HG02588 (cell line): Measurements from ENCODE around the gene ACTN4.
"Not testable (repeated sequence)": the region's sequence is repeated elsewhere in the genome, so short reads cannot be mapped to it uniquely, and the experiment has no call there.

Experiments used
- ATAC-seq: cut with Tn5 transposase; IDR thresholded peaks from one replicate; pipeline ENCODE4 v1.9.1; 2021; ENCODE audit warnings: mild to moderate bottlenecking, moderate library complexity; ENCODE audit not compliant: unreplicated experiment

ACTN4 gene

DNA sequence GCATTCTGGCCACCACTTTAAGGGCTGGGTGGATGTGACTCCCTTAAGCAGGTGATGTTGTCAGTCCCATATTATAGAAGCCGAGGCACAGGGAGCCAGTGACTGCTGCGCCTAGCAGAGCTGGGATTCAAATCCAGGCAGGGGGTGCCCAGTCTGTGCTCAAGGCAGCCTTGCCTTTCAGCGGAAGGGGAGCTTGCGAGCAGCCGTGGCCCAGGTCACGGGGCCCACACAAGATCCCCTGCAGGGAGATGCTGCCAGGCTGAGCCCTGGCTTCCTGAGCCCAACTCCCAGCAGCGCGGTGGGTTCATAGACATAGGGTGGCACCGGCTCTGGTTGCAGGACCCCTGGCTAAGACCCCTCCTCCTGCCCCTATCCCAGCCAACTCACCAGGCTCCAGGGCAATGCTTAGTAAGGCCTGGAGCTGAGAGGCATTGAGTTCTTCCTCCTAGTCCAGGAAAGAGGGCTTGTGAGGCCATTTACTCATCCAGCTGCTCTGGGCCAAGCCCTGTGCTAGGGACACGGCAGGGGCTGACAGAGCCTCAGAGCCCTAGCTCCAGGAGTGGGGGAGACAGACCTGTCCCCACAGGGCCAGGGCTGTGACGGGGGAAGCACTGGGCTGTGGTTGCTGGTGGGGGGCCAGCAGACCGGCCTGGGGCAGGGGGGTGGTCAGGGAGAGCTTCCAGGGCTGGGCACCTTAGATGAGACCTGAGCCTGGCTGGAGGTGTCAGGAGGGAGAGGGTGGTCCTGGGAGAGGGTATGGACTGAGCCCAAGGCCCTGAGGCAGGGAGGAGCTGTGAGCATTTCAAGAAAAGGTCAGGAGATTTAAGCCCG is 87.2 kb downstream of the ACTN4 start:
- ATAC-seq, result no peak

DNA sequence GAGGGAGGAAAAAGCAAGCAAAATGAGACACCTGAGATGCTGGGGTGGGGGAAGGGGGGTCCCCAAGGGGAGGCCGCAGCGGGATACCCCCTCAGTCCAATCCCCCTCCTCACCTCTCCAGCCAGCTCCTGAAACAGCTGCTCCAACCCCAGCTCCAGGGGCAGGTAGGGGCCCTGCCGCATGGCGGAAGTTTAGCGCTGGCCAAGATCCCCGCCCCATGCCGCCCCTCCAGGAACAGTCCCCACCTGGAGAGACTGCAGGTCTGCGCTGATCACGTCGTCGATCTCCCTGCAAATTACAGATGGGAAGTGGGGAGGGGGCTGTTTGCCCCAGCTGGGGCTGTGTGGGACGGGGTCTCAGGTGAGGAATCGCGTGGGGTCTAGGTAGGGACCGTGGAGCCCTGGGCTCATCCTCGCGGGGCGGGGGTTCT is 87.8 kb downstream of the ACTN4 start:
- ATAC-seq, result no peak

DNA sequence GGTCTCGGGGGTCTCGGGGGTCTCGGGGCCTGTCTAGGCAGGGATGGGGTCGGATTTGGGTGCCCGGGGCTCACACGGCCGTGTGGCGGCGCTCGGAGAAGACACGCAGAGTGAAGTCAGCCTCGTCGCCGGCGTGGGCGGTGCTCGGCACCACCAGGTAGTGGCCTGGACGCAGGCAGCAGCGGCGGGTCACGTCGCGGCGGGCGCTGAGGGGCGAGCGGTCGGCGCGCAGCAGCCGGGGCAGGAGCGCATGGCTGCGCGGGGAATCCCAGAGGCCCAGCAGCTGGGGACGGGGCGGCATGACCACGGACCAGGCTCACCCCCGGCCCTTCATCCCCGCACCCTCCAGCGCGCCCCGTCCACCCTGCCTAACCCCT is 88.6 kb downstream of the ACTN4 start:
- no peak for ATAC-seq

DNA sequence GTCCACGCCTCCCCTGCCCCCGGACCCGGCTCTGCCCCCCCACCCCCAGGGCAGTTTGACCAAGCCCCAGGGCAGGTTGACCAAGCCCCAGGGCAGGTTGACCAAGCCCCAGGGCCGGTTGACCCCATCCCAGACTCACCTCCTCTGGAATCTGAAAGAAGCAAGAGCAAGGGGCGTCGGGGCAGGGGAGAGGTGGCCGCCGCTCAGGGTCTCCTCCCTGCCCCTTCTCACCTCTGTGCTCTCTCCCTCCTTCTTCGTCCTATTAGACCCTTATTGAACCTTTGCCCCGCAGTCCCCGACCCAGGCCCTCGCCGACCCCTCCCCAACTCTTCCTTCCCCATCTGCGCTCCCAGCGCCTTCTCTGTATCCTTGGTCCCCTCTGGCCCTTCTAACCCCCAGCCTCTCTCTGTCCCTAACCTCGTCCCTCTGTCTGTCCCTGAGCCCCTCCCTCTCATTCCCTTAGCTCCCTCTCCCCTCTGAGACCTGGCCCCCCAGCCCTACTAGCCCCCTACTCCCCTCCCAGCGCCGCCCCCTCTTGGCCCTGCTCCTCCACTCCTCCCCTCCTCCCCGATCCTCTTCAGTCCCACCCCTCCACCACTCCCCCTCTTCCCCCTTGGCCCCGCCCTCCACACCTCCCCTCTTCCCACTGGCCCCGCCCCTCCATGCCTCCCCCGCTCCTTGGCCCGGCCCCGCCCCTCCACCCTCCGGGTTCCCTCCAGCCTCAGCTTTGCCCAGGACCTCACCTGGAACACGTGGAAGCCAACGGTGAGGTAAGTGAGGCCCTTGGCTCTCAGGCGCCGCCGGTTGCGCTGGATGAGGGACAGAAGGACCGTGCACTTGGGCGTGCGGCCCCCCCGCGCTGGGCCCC is 89.2 kb downstream of the ACTN4 start:
- no peak for ATAC-seq

DNA sequence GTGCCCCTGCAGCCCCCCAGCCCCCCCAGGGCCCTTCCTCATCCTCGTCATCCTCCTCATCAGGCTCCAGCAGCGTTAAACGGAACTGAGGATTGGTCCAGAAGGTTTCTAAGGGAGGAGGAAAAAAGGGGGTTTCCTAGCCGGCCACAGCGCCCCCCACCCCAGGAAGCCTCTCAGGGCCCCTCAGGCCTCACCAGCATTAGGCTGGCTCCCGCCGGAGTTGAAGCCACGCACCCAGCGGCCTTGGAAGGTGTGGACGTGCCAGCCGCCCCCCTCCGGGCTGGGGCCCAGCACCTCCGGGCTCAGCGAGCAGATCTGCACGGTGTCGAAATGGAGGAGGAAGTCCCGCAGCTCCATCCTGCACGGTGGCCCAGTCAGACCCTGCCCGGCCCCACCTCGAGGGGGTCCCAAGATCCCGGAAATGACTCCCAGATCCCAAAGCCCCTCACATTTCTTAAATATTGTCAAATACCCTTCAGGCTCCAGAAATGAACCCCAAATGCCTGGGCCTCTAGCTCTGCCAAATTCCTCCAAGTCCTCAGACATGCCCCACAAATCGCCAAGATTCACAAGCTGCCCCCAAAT is 89.9 kb downstream of the ACTN4 start:
- ATAC-seq, result no peak

DNA sequence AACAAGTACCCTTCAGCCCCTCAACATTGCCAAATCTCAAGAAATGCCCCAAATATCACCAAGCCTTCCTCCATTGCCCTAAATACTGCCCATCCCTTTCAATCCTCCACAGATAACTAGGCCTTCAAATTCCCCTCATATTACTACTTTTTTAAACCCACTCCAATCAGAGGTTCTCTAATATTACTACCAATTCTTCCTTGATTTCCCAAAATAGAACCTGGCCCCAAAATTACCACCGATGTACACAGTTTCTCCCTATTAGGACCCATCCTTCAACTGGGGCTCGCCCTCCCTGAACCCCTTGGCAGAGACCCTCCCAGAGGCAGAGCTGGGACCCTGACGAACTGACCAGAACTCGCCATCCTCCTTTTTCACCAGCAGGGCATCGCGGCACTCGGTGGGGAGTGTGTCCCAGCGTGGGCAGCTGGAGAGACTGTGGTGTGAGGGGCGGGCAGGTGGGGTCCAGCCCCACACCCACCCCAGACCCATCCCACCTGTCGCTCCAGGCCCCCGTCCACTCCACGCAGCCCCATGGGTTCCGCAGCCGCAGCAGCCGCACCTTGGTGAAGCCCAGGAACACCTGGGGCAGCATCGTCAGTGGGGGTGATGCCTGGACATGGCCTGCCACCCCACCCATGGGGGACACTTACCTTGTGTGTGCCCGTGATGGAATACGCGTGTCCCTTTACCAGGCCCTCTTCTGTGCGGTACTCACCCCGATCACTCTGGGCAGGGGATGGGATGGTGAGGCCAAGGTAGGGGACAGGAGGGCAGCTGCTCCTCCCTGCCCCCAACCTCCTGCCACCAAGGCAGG is 90.7 kb downstream of the ACTN4 start:
- ATAC-seq, result no peak

- no peak for ATAC-seq
Observed at GRCh38 chr19:38739440-38740256, 92.2 kb downstream of the ACTN4 start.

- no peak for ATAC-seq
Observed at GRCh38 chr19:38740257-38740592, 92.8 kb downstream of the ACTN4 start.

- ATAC-seq, result no peak
Observed at GRCh38 chr19:38740932-38741331, 93.5 kb downstream of the ACTN4 start.

GRCh38 chr19:38741670-38742069 is 94.2 kb downstream of the ACTN4 start:
- no peak for ATAC-seq

GRCh38 chr19:38742296-38742695 is 94.8 kb downstream of the ACTN4 start:
- ATAC-seq, result no peak

DNA sequence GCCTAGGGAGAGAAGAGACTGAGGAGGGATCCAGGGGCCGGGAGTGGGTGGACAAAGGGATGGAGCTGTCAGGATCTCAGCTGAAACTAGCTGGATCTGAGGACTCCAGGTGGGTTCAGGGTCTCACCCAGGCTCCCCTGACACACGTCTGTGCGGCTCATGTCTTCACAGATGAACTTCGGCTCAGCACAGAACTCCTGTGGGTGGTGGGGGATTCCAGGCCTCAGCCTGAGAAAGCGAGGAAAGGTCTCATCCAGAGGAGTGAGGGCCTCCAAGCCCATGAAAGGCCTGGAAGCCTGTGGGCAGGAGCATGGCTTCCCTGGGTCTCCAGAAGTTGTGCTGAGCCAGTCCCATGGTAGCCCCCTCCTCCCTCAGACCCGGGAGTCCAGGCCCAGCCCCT is 95.5 kb downstream of the ACTN4 start:
- no peak for ATAC-seq

DNA sequence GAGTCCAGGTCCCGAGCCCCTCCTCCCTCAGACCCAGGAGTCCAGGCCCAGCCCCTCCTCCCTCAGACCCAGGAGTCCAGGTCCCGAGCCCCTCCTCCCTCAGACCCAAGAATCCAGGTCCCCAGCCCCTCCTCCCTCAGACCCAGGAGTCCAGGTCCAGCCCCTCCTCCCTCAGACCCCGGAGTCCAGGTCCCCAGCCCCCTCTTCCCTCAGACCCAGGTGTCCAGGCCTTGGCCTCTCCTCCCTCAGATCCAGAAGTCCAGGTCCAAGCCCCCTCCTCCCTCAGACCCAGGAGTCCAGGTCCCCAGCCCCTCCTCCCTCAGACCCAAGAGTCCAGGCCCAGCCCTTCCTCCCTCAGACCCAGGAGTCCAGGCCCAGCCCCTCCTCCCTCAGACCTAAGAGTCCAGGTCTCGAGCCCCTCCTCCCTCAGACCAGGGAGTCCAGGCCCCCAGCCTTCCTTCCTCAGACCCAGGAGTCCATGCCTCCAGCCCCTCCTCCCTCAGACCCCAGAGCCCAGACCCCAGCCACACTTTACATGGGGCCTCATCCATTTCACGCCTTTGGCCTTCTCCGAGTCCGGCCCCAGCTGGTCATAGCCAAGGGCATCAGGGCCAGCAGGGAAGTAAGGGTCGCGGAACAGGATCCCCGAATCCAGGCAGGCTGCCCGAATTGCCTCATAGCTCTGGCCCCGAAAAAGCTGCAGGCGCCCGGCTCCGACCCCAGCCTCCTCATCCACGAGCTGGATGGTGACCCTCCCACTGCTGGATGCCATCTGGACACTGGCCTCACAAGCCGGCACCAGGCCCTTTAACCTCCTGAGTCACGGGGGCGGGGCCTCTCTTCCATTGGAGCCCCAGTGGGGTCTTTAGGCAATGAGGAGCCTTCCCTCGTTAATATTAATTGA is 96.2 kb downstream of the ACTN4 start:
- no peak for ATAC-seq

GRCh38 chr19:38744298-38744681 is 96.8 kb downstream of the ACTN4 start, which contains the start of gene CAPN12:
Gene CAPN12 (minus strand): TSS chr19:38744474. CDS start chr19:38744165, 309 bp downstream.
- no peak for ATAC-seq

- ATAC-seq, result no peak
Observed at GRCh38 chr19:38744874-38745273, 97.4 kb downstream of the ACTN4 start.

DNA sequence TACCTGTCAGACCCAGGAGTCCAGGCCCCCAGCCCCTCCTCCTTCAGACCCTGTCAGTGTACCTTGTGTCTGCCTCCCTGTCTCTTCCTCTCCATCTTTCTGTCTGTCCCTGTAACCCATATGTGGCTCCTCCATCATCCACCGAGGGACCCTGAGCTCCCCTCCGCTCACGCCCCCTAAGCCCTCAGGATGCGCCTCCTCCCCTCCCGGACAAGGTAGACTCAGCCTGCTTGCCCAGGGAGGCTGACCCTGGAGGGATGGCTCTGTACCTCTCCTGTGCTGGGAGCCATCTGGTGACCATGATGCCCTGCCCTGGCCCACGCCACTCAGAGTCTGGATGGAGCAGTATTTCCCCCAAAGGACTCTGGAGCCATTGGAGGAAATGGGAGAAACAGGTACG is 97.9 kb downstream of the ACTN4 start:
- ATAC-seq, result no peak

DNA sequence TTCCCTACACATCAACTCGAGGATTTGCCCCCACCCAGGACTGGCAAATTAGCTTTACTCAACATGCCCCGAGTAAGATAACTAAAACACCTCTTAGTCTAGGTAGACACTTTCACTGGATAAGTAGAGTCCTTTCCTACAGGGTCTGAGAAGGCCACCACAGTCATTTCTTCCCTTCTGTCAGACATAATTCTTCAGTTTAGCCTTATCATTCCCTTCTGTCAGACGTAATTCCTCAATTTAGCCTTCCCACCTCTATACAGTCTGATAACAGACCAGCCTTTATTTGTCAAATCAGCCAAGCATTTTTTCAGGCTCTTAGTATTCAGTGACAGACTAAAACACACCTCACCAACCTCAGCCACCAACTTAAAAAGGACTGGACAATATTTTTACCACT is 106.3 kb downstream of the ACTN4 start:
- ATAC-seq, result not testable (repeated sequence)

GRCh38 chr19:38754196-38754595 is 106.7 kb downstream of the ACTN4 start:
- not testable (repeated sequence) for ATAC-seq

DNA sequence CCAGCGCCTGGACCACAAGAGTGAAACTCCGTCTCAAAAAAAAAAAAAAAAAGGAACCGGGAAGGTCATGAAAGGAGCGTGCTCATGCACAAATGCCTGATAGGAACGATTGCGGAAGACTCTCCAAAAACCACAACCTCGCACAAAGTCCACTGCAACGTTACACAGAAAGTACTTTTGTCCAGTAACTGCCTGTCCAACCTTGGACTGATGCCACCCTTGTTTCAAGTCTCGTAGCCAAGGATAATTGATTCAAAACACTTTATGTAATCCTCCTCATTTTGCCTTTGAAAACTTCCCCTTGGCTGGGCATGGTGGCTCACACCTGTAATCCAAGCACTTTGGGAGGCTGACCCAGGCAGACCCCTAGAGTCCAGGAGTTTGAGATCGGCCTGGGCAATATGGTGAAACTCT is 112.1 kb downstream of the ACTN4 start:
- no peak for ATAC-seq
